ENCODE data around the gene CHID1.

Gene CHID1

DNA sequence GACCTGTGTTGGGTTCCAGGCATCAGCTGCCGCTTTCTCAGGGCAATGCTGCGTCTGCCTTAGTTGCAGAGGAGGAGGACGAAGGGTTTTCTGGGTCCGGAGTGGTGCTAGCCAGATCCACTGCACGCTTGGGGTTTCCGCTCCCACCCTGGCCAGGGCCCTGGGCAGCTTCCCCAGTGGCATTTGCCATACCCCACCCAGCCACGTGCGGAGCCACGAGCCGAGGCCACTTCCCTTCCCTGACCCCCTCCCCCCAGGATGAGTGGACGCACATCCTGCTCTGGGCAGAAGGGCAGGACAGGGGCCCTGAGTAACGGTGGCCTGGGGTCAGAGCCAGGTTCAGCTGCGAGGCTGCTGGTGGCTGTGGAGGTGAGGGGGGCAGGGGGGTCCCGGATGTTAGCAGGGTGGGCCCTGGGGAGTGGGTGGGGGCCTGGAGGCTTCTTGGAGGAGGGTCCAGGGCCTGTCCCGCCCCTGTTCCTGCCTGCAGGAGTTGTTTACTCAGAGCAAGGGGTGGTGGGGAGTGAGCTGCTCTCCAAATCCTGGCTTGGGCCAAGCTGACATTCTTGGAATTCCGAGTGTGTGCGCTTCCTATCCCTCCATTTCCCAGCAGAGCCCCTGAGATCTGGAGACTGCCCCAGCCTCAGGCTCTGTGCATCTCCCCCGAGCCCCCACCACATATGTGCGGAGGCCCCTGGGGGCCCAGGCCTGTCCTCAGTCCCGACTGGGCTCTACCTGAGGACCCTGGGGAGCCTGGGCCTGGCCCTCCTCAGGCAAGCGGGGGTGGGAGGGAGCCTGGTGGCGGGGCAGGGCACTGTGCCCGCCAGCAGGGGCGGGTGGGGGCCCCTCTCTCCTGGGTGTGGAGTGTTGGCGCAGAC lies 66.6 kb downstream of the CHID1 start:
- Histone ChIP-seq H2AFZ (ENCODE audit: low read length) (no peak overlapping the region), H3K4me1 (ENCODE audit: insufficient read depth, low read length, poor library complexity, severe bottlenecking) (peaks cover 49% of the 10 kb centered on the region), H3K4me2 (ENCODE audit: low read depth, low read length, poor library complexity, severe bottlenecking) (peak overlapping the region; percentile 79), H4K20me1 (ENCODE audit: insufficient read depth, low read length, poor library complexity, severe bottlenecking) (peaks cover 24% of the 10 kb centered on the region), H3K9ac (ENCODE audit: low read depth, low read length, poor library complexity, severe bottlenecking) (peak overlapping the region; percentile 88), H3K9me2 (replicated peaks; ENCODE audit: low read depth, low read length) (no peaks in the 10 kb centered on the region), H3K9me3 (ENCODE audit: insufficient read depth, low read depth, low read length) (no peaks in the 10 kb centered on the region), H3K79me2 (ENCODE audit: insufficient read depth, low read length) (peaks cover 31% of the 10 kb centered on the region), H3K27me3 (ENCODE audit: insufficient read depth, low read length, poor library complexity, severe bottlenecking) (no peaks in the 10 kb centered on the region), H3F3A (ENCODE audit: low read depth) (no peaks in the 10 kb centered on the region), H3K4me3 (ENCODE audit: low read length, poor library complexity, severe bottlenecking) (peak overlapping the region; percentile 97), H3K36me3 (ENCODE audit: insufficient read depth, low read length) (peaks cover 8% of the 10 kb centered on the region; the same call in 1 of the 2 replicates)
- no peak for TF ChIP-seq EZH2phosphoT487 (IDR thresholded peaks at IDR 0.05; ENCODE audit: borderline replicate concordance)
- TF ChIP-seq, protein P1, sequence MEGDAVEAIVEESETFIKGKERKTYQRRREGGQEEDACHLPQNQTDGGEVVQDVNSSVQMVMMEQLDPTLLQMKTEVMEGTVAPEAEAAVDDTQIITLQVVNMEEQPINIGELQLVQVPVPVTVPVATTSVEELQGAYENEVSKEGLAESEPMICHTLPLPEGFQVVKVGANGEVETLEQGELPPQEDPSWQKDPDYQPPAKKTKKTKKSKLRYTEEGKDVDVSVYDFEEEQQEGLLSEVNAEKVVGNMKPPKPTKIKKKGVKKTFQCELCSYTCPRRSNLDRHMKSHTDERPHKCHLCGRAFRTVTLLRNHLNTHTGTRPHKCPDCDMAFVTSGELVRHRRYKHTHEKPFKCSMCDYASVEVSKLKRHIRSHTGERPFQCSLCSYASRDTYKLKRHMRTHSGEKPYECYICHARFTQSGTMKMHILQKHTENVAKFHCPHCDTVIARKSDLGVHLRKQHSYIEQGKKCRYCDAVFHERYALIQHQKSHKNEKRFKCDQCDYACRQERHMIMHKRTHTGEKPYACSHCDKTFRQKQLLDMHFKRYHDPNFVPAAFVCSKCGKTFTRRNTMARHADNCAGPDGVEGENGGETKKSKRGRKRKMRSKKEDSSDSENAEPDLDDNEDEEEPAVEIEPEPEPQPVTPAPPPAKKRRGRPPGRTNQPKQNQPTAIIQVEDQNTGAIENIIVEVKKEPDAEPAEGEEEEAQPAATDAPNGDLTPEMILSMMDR (conservative IDR thresholded peaks at IDR 0.05; ENCODE audit: low read length): peak; percentile 32; the same call in 1 of the 2 replicates

DNA sequence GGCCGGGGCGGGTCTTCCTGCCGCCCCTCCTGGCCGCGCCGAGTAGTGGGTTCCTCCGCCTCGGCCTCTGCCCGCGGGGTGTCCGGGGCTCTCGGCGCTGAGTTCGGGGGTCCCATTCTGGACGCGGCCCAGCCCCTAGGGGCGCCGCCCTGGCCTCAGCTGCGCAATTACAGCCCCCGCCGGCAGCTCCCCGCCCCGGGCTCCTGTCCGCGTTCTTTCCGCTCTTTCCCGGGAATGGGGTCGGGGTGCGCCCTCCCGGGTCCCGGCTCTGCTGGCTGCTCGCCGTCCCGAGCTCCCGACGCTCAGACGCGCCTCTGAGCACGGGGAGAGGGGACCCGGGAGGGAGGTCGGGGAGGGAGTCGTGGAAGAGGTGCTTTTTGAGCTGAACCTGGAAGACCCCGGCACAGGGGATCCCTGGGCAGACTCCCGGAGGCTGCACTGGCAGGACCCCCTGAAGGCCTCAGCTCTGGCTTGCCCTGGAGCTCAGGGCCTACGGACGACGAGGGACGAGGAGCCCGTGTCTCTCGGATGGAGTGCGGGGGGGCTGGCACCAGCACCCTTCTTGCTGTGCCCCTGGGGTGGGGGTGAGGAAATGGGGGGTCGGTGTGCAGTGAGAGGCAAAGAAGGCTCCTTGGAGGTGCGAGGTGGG lies 67.4 kb downstream of the CHID1 start:
- peaks cover 49% of the 10 kb centered on the region for H3K4me1 ChIP-seq (ENCODE audit: insufficient read depth, low read length, poor library complexity, severe bottlenecking)

DNA sequence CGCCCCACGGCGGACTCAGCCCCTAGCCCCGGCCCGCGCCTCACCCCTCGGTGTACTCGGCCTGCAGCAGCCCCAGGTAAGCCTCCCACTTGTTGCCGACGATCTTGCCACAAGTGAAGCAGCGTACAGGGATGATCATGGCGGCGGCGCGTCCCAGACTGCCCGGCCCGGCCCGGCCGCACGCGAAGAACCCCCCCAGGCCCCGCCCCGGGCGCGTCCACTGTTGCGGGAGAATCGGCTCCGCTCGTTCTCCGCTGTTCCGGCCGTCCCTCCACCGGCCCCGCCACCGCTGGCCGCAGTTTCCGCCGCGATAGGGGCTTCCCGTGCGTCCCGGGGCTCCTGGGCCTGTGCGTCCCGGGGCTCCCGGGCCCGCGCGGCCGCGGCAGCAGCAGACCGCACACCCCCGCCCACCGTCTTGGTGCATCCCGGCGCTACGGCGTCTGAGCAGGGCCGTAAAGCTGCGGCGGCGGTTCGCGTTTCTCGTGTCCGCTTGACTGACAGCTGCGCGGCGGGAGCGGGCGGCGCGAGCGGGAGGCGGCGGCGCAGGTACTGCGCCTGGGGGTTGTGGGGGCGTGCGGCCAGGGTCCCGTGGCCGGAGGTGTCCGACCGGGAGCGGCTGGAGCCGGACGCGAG lies 68.1 kb downstream of the CHID1 start, which contains the start of the genes POLR2L and TSPAN4:
Gene POLR2L (minus strand): TSS at position 160 of the 633 bp plus-strand sequence. CDS start 21 bp downstream, at position 139.
Gene TSPAN4 (plus strand): TSS at position 483 of the 633 bp plus-strand sequence. CDS start 7,453 bp downstream, outside the sequence.
- TF ChIP-seq, protein P1 (conservative IDR thresholded peaks at IDR 0.05; ENCODE audit: low read length): no peak
- no peak for TF ChIP-seq EZH2phosphoT487 (IDR thresholded peaks at IDR 0.05; ENCODE audit: borderline replicate concordance)
- H3K4me2 ChIP-seq (ENCODE audit: low read depth, low read length, poor library complexity, severe bottlenecking): peak within 1 kb of the TSS; percentile 79
- H4K20me1 ChIP-seq (ENCODE audit: insufficient read depth, low read length, poor library complexity, severe bottlenecking): peaks cover 28% of the 10 kb centered on the region
- H3K27me3 ChIP-seq (ENCODE audit: insufficient read depth, low read length, poor library complexity, severe bottlenecking): no peaks in the 10 kb centered on the region
- H3K36me3 ChIP-seq (ENCODE audit: insufficient read depth, low read length): peaks cover 13% of the 10 kb centered on the region; the same call in 1 of the 2 replicates
- H3F3A ChIP-seq (ENCODE audit: low read depth): no peaks in the 10 kb centered on the region
- peak within 1 kb of the TSS; percentile 88 for H3K9ac ChIP-seq (ENCODE audit: low read depth, low read length, poor library complexity, severe bottlenecking)
- H3K9me3 ChIP-seq (ENCODE audit: insufficient read depth, low read depth, low read length): no peaks in the 10 kb centered on the region
- peaks cover 49% of the 10 kb centered on the region for H3K4me1 ChIP-seq (ENCODE audit: insufficient read depth, low read length, poor library complexity, severe bottlenecking)
- H3K79me2 ChIP-seq (ENCODE audit: insufficient read depth, low read length): peaks cover 31% of the 10 kb centered on the region
- peak within 1 kb of the TSS; percentile 99 for H2AFZ ChIP-seq (ENCODE audit: low read length)
- no peaks in the 10 kb centered on the region for H3K9me2 ChIP-seq (replicated peaks; ENCODE audit: low read depth, low read length)
- peak within 1 kb of the TSS; percentile 97 for H3K4me3 ChIP-seq (ENCODE audit: low read length, poor library complexity, severe bottlenecking)

More for the DNA sequence above, 67.4 kb downstream of the CHID1 start:
- Histone ChIP-seq H3K4me3 (ENCODE audit: low read length, poor library complexity, severe bottlenecking) (peak overlapping the region; percentile 97), H3K27me3 (ENCODE audit: insufficient read depth, low read length, poor library complexity, severe bottlenecking) (no peaks in the 10 kb centered on the region), H3K9me2 (replicated peaks; ENCODE audit: low read depth, low read length) (no peaks in the 10 kb centered on the region), H3K36me3 (ENCODE audit: insufficient read depth, low read length) (peaks cover 13% of the 10 kb centered on the region; the same call in 1 of the 2 replicates), H3K4me2 (ENCODE audit: low read depth, low read length, poor library complexity, severe bottlenecking) (peak overlapping the region; percentile 79), H3K9ac (ENCODE audit: low read depth, low read length, poor library complexity, severe bottlenecking) (peak overlapping the region; percentile 88), H3K79me2 (ENCODE audit: insufficient read depth, low read length) (peaks cover 31% of the 10 kb centered on the region), H3F3A (ENCODE audit: low read depth) (no peaks in the 10 kb centered on the region), H4K20me1 (ENCODE audit: insufficient read depth, low read length, poor library complexity, severe bottlenecking) (peaks cover 28% of the 10 kb centered on the region), H2AFZ (ENCODE audit: low read length) (peak overlapping the region; percentile 99), H3K9me3 (ENCODE audit: insufficient read depth, low read depth, low read length) (no peaks in the 10 kb centered on the region)
- no peak for TF ChIP-seq EZH2phosphoT487 (IDR thresholded peaks at IDR 0.05; ENCODE audit: borderline replicate concordance)
- TF ChIP-seq, protein P1 (conservative IDR thresholded peaks at IDR 0.05; ENCODE audit: low read length): no peak; the same call in 1 of the 2 replicates
